ENCODE data around the gene DIDO1. TPM values are rescaled to one million over a fixed set of nuclear protein-coding genes. Genes with fewer than 3 reads are reported as not detected.

DIDO1 gene
- total RNA-seq, 1 donor from 2014 or later: 37.9 TPM

DNA sequence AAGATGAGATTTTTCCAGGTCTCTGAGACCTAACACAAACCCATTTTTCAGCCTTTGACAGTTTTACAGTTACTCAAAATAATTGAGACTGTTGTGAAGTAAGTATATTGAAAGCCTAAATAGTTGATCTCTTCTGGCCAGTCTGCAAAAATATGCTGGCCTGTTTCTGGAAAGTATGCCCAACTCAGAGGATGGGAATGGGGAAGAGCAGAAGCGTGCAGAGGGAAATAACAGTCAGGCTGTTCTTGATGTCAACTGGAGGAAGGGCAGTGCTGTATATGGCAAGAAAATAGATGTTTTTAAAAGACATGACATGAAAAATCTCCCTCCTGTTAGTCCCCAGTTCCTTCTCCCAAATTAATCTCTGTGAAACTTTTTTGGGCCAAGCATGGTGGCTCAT is 15.5 kb upstream of the DIDO1 start:
- H3K36me3 ChIP-seq (ENCODE audit: control insufficient read depth, insufficient read depth, low read length): peaks cover 5% of the 10 kb centered on the region
- H3K4me3 ChIP-seq (ENCODE audit: low read depth, low read length): no peak overlapping the region
- no peaks in the 10 kb centered on the region for H3K27me3 ChIP-seq (ENCODE audit: control insufficient read depth, insufficient read depth, low read length)
- TF ChIP-seq, protein P1, sequence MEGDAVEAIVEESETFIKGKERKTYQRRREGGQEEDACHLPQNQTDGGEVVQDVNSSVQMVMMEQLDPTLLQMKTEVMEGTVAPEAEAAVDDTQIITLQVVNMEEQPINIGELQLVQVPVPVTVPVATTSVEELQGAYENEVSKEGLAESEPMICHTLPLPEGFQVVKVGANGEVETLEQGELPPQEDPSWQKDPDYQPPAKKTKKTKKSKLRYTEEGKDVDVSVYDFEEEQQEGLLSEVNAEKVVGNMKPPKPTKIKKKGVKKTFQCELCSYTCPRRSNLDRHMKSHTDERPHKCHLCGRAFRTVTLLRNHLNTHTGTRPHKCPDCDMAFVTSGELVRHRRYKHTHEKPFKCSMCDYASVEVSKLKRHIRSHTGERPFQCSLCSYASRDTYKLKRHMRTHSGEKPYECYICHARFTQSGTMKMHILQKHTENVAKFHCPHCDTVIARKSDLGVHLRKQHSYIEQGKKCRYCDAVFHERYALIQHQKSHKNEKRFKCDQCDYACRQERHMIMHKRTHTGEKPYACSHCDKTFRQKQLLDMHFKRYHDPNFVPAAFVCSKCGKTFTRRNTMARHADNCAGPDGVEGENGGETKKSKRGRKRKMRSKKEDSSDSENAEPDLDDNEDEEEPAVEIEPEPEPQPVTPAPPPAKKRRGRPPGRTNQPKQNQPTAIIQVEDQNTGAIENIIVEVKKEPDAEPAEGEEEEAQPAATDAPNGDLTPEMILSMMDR (IDR thresholded peaks at IDR 0.05; ENCODE audit: insufficient read depth, low read length, poor library complexity, severe bottlenecking): no peak
- no peak for DNase-seq (ENCODE audit: low read depth)

- no peak for DNase-seq (ENCODE audit: low read depth)
- TF ChIP-seq, protein P1 (IDR thresholded peaks at IDR 0.05; ENCODE audit: insufficient read depth, low read length, poor library complexity, severe bottlenecking): no peak
- peaks cover 4% of the 10 kb centered on the region for H3K36me3 ChIP-seq (ENCODE audit: control insufficient read depth, insufficient read depth, low read length)
- no peak overlapping the region for H3K4me3 ChIP-seq (ENCODE audit: low read depth, low read length)
- H3K27me3 ChIP-seq (ENCODE audit: control insufficient read depth, insufficient read depth, low read length): no peaks in the 10 kb centered on the region
Observed at GRCh38 chr20:62940875-62941274, 14.6 kb upstream of the DIDO1 start.

DNA sequence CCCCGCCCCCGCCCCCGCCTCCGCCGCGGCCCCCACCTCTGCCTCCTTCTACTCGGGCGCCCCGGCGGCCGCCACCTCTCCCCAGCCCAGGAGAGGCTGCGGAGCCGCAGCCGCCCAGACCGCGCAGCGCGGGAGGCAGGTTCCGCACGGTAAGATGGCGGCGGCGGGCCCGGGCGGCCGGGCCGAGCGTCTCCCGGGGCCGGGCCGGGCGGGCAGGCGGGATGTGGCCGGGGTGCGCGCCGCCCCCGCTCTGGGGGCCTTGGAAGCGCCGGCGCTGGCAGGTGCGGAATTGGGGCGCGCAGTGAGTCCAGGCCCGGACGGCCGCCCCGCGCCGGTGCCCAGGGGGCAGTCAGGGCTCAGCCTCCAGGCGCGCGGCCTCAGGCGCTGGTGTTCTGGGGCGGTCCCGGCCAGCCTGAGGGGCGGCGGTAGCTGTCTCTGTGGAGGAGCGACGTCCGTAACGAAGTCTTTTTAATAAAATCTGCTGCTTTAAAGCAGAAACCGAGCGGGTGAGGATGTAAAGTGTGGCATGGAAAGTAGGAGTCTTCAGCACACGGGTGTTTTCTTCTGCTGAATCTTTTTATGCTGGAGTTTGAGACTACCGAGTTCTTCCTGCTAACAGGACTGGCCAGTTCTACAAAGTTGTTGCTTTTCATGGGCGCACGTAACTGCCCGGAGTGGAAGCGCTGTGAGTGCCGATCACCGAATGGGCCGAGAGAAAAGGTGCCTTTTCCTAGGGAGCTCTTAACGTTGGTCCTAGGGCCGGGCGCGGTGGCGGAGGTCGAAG is 12.0 kb upstream of the DIDO1 start, which contains the start of gene GID8:
GID8 (plus strand) TSS at position 43 of the 784 bp plus-strand sequence. CDS start 3,356 bp downstream, outside the sequence.
- no peak for DNase-seq (ENCODE audit: low read depth)

DNA sequence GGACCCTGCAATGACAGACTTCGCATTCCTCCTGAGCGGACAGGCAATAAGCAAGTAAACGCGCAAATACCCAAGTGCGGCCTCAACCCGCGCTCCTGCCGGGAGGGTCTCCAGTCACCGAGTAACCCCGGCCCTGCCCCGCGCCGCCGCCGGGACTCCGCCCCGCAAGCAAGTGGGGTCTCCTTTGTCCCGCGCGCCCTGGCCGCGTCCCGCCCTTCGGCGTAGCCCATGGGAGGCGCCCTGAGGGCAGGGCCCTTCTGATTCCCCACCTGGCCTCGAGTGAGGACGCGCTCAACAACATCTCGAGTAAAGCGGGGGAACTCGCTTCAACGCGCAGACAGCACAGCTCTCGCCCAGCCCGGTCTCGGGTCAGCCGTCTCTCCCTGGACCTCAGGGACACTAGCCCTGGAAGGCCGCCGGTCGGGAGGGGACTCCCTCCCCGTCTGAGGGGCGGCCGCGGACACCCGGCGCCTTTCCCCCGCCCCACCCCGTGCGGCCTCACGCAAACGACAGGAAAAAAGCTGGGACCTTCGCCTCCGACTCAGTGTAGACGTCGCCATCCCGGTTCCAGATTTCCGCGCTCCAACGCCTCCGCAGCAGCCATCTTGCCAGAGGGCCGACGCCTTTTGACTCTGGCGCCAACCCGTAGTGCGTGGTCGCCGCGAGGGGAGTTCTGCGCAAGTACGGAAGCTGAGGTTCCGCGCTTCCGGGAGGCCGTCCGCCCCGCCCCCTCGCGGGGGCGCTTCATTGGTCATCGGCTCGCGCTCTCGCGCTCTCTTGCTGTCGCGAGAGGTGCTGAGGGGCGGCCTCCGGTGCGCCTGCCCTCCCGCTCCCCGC is 11.2 kb upstream of the DIDO1 start:
- DNase-seq (ENCODE audit: low read depth): peak; percentile 80
- Histone ChIP-seq H3K36me3 (ENCODE audit: control insufficient read depth, insufficient read depth, low read length) (peaks cover 3% of the 10 kb centered on the region), H3K4me3 (ENCODE audit: low read depth, low read length) (peak overlapping the region; percentile 82), H3K27me3 (ENCODE audit: control insufficient read depth, insufficient read depth, low read length) (no peaks in the 10 kb centered on the region)
- TF ChIP-seq, protein P1 (IDR thresholded peaks at IDR 0.05; ENCODE audit: insufficient read depth, low read length, poor library complexity, severe bottlenecking): no peak

More for the DNA sequence above, 12.0 kb upstream of the DIDO1 start, which contains the start of gene GID8:
- TF ChIP-seq, protein P1 (IDR thresholded peaks at IDR 0.05; ENCODE audit: insufficient read depth, low read length, poor library complexity, severe bottlenecking): no peak
- peak within 1 kb of the TSS; percentile 82 for H3K4me3 ChIP-seq (ENCODE audit: low read depth, low read length)
- no peaks in the 10 kb centered on the region for H3K27me3 ChIP-seq (ENCODE audit: control insufficient read depth, insufficient read depth, low read length)
- H3K36me3 ChIP-seq (ENCODE audit: control insufficient read depth, insufficient read depth, low read length): peaks cover 3% of the 10 kb centered on the region

DNA sequence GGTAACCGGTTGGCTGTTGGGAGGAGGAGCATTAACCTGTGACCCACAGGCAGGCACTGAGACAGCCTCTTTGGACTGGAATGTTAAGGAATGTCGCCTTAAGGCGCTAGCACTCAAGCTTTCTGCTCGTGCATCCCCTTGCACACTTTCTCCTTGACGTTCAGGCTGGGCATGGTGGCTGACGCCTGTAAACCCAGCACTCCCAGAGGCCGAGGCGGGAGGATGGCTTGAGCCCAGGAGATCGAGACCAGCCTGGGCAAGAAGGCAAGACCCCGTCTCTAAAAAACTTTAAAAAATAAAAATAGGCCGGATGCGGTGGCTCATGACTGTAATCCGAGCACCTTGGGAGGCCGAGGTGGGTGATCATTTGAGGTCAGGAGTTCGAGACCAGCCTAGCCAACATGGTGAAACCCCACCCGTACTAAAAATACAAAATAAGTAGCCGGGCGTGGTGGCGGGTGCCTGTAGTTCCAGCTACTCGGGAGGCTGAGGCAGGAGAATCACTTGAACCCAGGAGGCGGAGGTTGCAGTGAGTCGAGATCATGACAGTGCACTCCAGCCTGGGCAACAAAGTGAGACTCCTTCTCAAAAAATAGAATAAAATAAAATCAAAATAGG is 9.8 kb upstream of the DIDO1 start:
- no peak for DNase-seq (ENCODE audit: low read depth)
- Histone ChIP-seq H3K4me3 (ENCODE audit: low read depth, low read length) (peak overlapping the region; percentile 81), H3K27me3 (ENCODE audit: control insufficient read depth, insufficient read depth, low read length) (no peaks in the 10 kb centered on the region), H3K36me3 (ENCODE audit: control insufficient read depth, insufficient read depth, low read length) (peaks cover 3% of the 10 kb centered on the region)
- TF ChIP-seq, protein P1 (IDR thresholded peaks at IDR 0.05; ENCODE audit: insufficient read depth, low read length, poor library complexity, severe bottlenecking): no peak

Measured in kidney epithelial cell (primary cell).